SU-DHL-6 (cell line): ENCODE results near the gene ANKRD44.

Source experiments
- EZH2phosphoT487 ChIP-seq: fragments of 200-600 bp; sonication (generic), shearing (Covaris generic); conservative IDR thresholded peaks from 2 replicates; pipeline ENCODE4 v1.6.1; 2018; ENCODE audit warnings: mild to moderate bottlenecking, antibody characterized with exemption, low read length, moderate library complexity, mixed read lengths
- TF ChIP-seq, protein P1 (sequence below): fragments of 200-600 bp; sonication (generic); IDR thresholded peaks from one replicate; pipeline ENCODE4 v1.5.1; 2017; ENCODE audit warnings: antibody characterized with exemption, mild to moderate bottlenecking, low read length, moderate library complexity; ENCODE audit not compliant: insufficient read depth, poor library complexity, severe bottlenecking

DNA sequence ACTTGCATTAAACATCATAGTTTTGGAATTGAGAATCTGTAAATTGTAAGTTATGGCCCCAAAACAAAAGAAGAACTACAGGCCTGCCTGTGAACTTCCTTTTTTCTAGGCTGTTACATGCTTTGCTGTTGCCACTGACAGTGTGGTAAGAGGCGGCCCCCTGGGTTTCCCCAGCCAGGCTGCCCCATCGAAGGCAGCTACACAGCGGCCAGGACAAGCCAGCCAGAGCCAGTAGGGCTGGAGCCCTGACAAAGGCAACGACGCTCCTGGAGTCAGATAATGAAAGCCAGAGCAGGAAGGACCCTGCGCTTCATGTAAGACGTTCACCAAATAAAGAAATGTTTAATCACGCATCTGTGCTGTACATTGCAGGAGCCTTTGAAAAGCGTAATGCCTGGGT lies 55.0 kb downstream of the ANKRD44 start:
- TF ChIP-seq, protein P1, sequence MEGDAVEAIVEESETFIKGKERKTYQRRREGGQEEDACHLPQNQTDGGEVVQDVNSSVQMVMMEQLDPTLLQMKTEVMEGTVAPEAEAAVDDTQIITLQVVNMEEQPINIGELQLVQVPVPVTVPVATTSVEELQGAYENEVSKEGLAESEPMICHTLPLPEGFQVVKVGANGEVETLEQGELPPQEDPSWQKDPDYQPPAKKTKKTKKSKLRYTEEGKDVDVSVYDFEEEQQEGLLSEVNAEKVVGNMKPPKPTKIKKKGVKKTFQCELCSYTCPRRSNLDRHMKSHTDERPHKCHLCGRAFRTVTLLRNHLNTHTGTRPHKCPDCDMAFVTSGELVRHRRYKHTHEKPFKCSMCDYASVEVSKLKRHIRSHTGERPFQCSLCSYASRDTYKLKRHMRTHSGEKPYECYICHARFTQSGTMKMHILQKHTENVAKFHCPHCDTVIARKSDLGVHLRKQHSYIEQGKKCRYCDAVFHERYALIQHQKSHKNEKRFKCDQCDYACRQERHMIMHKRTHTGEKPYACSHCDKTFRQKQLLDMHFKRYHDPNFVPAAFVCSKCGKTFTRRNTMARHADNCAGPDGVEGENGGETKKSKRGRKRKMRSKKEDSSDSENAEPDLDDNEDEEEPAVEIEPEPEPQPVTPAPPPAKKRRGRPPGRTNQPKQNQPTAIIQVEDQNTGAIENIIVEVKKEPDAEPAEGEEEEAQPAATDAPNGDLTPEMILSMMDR = no peak
- TF ChIP-seq EZH2phosphoT487 = no peak
